NCI-H2171 (cell line): ENCODE data around the gene DUSP21.
"Not testable (repeated sequence)": the region's sequence is repeated elsewhere in the genome, so short reads cannot be mapped to it uniquely, and the experiment has no call there.

Experiments used
- DNase-seq: peaks from one replicate; lab custom pipeline; 2025; lab: John Stamatoyannopoulos, UW

DUSP21 gene

GRCh38 chrX:44843753-44844152, at the start of gene DUSP21:
Gene DUSP21 (plus strand): TSS chrX:44844021. CDS start chrX:44844133, 112 bp downstream.
- no peak for DNase-seq

GRCh38 chrX:44795945-44796450, 47.8 kb upstream of the DUSP21 start:
- DNase-seq = no peak

GRCh38 chrX:44802613-44803012, 41.2 kb upstream of the DUSP21 start:
- DNase-seq = no peak

DNA sequence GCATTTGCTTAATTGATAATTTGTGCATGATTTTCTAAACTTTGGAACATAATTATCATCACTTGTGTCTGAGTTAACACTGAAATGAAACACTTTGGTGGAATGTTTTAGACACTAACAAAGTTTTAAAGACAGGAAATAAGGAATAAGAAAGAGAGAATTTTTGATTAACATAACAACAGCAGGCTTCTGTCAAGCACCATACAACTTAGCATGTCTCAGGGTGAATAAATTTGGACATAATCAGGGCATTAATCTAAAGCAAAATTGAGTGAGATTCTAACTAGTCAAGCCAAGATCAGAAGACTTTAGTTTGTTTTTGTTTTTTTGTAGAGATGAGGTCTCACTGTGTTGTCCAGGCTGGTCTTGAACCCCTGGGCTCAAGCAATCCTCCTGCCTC, 28.1 kb upstream of the DUSP21 start:
- no peak for DNase-seq

DNA sequence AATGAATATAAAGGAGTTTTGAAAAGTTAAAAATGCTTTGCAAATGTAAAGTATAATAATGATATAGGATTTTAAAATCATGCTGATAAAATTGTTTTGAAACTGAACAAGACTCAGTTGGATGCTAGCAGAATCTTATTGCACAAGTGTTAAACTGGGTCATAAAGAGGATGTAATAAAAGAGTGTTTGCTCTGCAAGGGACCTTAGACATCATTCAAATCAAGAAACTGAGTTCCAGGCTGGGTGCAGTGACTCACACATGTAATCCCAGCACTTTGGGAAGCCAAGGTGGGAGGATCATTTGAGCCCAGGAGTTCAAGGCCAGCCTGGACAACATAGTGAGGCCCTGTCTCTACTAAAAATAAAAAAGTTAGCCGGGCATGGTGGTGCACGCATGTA, 27.5 kb upstream of the DUSP21 start:
- DNase-seq = no peak

DNA sequence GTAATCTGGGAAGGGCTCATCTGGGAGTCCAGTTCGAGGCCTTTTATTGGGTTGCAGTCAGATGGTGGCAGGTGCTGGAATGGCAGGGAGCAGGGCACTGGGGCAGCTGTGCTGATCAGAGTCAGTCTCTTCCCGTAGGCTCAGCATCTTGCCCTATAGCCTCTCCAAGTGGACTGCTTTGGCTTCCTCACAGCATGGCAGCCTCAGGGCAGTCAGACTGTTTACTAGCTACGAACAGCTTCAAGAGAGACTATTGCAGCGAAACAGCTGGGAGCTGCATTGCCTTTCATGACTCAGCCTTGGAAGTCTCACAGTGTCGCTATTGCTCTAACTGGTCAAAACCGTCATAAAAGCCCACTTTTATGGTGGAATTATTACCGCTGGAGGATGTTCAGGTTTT, 26.8 kb upstream of the DUSP21 start:
- no peak for DNase-seq

- no peak for DNase-seq
Measured at GRCh38 chrX:44822601-44823000, 21.2 kb upstream of the DUSP21 start.

DNA sequence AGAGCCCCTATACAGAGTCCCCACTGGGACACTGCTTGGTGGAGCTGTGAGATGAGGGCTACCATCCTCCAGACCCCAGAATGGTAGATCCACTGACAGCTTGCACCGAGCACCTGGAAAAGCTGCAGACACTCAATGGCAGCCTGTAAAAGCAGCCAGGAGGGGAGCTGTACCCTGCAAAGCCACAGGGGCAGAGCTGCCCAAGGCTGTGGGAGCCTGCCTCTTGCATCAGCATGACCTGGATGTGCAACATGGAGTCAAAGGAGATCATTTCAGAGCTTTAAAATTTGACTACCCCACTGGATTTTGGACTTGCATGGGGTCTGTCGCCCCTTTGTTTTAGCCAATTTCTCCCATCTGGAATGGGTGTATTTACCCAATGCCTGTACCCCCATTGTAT, 20.6 kb upstream of the DUSP21 start:
- DNase-seq = not testable (repeated sequence)

DNA sequence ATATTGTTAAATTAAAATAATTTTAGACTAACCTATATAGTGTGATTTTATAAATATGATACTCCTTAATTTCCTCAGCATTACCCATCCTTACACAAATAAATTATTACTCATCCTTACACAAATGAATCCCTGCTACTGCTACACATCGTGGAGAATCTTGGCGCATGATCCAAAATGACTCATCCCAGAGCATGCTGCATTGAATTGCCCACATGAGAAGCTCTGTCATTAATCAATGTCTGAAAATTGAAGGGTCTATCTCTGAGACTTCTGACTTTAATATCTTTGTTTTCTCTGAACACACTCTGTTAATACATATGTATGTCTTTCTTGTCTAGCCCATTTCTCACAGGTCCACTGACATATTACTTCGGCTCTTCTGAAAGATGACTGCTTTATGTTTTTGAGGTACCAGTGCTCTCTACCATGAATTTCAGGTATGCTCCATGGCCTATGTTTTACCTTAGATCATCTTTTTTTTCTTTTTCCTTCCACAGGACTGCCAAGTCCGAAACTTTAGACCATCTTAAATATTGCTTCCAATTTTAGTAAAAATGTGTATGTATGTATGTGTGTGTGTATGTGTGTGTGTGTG, 15.7 kb upstream of the DUSP21 start:
- DNase-seq = no peak

- DNase-seq = no peak
Measured at GRCh38 chrX:44829832-44830231, 14.0 kb upstream of the DUSP21 start.

DNA sequence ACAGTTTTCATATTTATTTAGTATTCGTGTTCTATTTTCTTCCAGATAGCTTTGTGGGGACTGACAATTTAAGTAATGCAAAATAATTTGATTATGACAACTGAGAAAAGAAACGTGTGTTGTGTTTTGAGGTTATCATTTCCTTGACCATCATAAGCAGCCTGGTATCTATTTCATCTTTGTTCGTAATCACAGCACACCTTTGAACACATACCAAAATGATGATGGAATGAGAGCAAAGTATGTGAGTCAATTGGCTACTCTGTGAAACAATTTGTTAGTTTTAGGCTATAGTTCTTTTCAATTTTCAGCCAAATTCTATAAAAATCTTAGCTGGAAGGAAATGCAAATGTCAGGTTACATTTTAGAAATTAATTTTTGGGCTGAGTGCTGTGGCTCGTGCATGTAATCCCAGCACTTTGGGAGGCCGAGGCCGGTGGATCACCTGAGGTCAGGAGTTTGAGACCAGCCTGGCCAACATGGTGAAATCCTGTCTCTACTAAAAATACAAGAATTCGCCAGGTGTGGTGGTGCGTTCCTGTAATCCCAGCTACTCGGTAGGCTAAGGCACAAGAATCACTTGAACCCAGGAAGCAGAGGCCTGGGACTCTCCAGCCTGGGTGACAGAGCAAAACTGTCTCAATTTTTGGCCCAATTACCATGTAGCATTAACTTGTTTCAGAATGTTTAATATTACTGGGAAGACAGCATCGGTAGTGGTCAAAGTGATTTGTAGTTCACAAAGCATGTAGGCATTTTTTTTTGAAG, 1.1 kb upstream of the DUSP21 start:
- DNase-seq = no peak

GRCh38 chrX:44843318-44843702, 511 bp upstream of the DUSP21 start:
- no peak for DNase-seq

DNA sequence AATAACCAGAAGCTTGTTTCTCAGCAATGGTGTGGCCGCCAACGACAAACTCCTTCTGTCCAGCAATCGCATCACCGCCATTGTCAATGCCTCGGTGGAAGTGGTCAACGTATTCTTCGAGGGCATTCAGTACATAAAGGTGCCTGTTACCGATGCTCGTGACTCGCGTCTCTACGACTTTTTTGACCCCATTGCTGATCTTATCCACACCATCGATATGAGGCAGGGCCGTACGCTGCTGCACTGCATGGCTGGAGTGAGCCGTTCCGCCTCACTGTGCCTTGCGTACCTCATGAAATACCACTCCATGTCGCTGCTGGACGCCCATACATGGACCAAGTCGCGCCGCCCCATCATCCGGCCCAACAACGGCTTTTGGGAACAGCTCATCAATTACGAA, 383 bp downstream of the DUSP21 start:
- no peak for DNase-seq

DNA sequence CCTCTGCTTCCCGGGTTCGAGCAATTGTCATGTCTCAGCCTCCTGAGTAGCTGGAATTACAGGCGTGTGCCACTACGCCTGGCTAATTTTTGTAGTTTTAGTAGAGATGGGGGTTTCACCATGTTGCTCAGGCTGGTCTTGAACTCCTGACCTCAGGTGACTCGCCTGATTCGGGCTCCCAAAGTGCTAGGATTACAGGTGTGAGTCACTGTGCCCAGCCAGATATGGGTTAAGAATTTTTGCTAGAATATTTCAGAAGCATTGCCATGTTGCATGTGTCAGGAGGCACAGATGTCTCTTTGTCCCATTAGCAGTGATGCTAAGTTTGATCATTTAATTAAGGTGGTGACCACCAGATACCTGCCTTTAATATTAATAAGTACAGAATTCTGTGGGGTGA, 7.1 kb downstream of the DUSP21 start:
- not testable (repeated sequence) for DNase-seq

DNA sequence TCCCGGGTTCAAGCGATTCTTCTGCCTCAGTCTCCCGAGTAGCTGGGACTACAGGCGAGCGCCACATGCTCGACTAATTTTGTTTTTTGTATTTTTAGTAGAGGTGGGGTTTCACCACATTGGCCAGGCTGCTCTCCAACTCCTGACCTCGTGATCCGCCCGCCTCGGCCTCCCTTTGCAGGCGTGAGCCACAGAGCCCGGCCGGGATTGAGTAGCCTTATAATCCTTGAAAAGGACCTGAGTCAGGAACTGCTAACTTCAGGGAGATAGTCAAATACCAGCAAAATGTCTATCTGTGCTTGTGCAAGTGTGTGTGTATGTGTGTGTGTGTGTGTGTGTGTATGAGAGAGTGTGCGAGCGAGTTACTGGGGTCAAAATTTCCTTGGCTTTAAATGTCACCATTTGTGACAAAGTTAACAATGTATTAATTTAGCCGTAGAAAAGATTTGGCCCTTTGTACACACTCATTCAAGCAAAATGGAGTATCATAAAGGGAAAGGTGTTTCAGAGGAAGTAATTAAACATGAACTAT, 27.4 kb downstream of the DUSP21 start:
- DNase-seq = no peak

DNA sequence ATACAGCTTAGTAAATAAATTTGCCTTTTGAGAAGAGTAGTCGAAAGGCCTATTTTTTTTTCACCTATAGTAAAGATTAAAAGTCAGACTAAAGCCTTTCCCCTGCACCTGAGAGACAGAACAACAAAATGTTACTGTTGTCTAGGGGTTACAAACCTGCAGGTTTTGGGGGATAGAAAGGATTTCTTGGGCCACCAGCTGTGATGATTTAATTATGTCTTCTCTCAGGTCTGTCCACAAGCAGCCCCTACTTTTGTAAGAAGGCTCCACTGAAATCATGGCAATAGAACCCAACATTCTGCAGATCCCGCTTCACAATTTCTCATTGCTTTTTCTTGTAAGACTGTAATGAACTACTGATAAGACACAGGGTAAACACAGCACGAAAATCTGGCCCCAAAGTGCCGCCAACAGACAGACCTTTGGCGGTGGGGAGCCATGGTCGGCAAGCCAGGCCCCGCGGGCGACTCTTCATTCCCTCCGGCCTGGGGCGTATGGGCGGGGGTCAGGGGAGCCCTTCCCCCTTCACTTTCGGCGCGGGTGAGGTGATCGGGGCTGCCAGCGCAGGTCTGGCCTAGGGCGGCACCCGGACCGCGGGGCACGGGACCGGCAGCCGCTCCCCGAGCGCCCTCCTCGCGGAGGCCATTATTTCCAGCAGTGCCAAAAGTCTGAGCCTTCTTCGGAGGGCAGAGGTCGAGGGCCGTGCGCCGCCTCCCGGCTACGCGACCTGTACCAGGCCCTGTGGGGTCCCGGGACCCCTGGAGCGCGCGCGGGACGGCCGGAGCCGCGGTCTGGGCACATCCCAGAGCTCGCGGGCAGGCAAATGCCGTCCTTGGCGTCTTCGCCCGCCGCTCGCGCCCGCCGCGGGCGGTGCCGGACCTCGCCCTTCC, 28.4 kb downstream of the DUSP21 start:
- DNase-seq = no peak

- peak; percentile 84 for DNase-seq
Measured at GRCh38 chrX:44872821-44873414, 29.1 kb downstream of the DUSP21 start, which contains the start of gene KDM6A. Gene KDM6A (plus strand): TSS chrX:44873188. CDS start chrX:44873552, 364 bp downstream.

DNA sequence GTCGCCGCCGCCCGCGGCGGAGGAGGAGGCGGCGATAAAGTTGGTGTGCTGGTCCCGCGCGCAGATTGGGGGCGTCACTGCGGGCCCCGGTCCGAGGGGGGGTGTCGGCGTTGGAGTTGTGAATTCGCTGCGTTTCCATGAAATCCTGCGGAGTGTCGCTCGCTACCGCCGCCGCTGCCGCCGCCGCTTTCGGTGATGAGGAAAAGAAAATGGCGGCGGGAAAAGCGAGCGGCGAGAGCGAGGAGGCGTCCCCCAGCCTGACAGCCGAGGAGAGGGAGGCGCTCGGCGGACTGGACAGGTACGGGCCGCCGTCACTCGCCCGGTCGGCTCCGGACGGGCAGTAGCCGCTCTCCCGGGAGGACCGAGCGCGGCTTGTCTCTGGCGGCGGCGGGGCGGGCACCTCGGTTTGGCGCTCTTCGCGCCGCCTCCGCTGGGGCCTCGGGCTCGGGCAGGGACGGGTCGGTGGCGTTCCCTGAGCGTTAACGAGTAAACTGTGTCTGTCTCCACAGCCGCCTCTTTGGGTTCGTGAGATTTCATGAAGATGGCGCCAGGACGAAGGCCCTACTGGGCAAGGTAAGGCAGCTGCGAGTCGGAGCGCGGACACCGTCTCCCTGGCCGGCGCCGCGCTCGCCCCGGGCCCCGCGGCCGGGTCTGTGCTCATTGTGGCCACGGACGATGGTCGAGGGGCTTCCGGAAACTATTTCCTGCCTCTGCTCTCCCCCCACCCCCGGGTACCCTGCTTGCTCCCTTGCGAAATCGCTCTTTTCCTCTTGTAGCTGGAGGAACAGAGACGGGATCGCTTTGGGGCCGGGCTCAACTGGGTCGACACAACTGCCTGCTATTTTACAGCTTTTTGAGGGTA, 29.8 kb downstream of the DUSP21 start:
- peak; percentile 2 for DNase-seq

DNA sequence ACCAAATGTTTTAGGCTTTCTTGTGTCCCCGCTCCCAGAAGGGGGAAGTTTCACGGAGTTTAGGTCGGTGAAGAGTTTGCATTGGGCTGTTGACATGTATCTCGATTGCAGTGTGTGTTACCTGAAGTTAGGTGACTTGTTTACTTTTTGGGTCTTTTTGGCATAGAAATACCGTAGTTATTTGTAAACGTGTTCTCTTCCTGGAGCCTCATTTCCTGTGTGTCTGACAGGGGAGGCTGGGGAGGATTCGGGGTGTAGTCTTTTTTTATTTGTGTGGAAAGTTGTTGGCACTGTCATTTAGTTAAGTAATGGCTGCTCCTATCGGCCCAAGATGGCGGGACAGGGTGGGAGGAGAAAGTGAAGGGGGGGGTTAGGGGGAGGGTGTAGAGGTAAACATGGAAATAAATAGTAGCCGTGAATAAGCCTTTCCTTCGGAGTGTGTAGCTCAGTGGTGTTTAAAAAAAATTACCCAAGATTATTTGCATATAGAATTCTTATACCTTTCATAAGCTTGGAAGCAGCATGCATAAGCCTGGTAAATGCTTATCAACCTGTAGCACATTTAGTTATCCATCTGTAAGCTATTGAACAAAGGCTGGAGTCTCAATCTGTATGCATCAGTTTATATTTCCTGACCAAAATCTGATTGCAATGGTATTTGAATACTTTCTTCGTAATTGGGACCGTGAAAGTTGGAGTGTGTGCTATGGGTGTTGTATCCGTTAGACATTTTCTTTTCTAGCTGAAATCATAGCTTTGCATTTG, 30.8 kb downstream of the DUSP21 start:
- peak; percentile 13 for DNase-seq

DNA sequence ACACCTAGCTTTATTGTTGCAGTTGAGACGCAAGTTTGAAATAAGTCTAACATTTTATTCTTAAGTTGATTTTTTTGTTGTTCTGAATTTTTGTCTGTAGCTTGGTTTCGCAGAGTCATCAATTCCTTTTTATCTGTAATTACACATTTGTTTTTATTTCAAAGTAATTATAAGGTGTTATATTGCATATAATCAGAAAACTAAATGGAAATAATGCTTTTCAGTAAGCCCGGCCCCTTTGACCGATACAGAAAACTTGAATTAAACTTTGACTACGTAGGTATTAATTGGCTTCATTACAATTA, 31.3 kb downstream of the DUSP21 start:
- no peak for DNase-seq
